ENCODE results near the gene NOP10. TPM values are rescaled to one million over a fixed set of nuclear protein-coding genes. Genes with fewer than 3 reads are reported as not detected.

The NOP10 gene
- total RNA-seq, 1 donor from 2014 or later = 176 TPM

DNA sequence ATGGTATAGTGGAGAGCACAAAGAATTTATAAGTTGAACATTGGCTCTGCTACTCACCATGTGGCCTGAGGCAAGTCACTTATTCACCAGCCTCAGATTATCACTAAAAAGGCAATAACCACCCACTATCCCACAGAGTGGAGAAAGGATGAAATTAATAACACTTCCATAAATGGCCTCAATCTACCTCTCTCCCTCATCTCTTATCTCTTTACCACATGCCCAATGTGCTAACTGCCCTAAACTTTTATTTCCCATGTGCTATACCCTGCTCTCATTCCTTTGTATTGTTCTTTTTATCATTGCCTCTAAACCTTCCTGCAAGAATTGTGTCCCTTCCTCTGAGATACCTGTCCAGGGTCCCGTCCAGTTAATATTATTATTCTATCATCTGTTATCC, 31.4 kb downstream of the NOP10 start:
- no peaks in the 10 kb centered on the region for H3K27me3 ChIP-seq (ENCODE audit: low read depth)
- DNase-seq = no peak
- ATAC-seq = no peak
- intact Hi-C loops (cut with DNase I) = no loop called here
- H3K4me3 ChIP-seq = no peak overlapping the region
- peaks cover 3% of the 10 kb centered on the region for H3K4me1 ChIP-seq
- TF ChIP-seq, protein P1, sequence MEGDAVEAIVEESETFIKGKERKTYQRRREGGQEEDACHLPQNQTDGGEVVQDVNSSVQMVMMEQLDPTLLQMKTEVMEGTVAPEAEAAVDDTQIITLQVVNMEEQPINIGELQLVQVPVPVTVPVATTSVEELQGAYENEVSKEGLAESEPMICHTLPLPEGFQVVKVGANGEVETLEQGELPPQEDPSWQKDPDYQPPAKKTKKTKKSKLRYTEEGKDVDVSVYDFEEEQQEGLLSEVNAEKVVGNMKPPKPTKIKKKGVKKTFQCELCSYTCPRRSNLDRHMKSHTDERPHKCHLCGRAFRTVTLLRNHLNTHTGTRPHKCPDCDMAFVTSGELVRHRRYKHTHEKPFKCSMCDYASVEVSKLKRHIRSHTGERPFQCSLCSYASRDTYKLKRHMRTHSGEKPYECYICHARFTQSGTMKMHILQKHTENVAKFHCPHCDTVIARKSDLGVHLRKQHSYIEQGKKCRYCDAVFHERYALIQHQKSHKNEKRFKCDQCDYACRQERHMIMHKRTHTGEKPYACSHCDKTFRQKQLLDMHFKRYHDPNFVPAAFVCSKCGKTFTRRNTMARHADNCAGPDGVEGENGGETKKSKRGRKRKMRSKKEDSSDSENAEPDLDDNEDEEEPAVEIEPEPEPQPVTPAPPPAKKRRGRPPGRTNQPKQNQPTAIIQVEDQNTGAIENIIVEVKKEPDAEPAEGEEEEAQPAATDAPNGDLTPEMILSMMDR (IDR thresholded peaks at IDR 0.05) = no peak
- no peaks in the 10 kb centered on the region for H3K9me3 ChIP-seq
- H3K36me3 ChIP-seq = peaks cover 7% of the 10 kb centered on the region
- H3K27ac ChIP-seq = no peak overlapping the region

DNA sequence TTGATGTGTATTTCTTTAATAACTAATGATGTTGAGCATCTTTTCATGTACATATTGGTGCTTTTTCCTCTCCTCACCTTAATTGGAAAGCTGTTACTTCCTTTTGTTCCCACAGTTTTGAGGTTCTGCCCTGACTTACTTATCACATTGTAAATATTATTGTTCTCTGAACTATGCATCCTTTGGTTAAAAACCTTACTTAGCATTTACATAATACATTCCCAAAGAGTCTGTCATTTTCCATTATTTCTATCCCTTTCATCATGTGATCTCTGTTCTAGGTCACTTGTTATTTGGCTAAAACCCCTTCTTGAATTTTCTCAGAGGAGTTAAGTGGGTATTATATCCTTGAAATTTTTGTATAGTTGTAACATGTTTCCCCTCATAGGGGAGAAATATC, 38.3 kb downstream of the NOP10 start:
- TF ChIP-seq, protein P1 (IDR thresholded peaks at IDR 0.05) = no peak
- intact Hi-C loops (cut with DNase I) = no loop called here
- Histone ChIP-seq H3K27me3 (ENCODE audit: low read depth) (no peaks in the 10 kb centered on the region), H3K9me3 (no peaks in the 10 kb centered on the region), H3K4me3 (no peak overlapping the region), H3K4me1 (no peaks in the 10 kb centered on the region), H3K36me3 (no peaks in the 10 kb centered on the region), H3K27ac (no peak overlapping the region)
- DNase-seq (no peak), ATAC-seq (no peak)

DNA sequence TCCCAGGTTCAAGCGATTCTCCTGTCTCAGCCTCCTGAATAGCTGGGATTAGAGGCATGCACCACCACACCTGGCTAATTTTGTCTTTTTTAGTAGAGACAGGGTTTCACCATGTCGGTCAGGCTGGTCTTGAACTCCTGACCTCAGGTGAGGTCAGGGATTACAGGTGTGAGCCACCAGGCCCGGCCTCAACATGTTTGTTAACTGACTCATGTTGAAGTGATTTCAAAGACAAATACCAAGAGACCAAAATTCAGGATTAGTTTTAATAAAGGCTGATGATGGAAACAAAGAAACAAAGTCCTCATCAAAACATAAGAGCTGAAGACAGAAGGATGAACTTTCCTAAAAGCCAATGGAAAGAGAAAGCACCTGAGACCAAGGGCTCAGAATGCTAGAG, 41.9 kb downstream of the NOP10 start:
- Histone ChIP-seq H3K36me3 (no peaks in the 10 kb centered on the region), H3K27ac (no peak overlapping the region), H3K9me3 (no peaks in the 10 kb centered on the region), H3K4me3 (no peak overlapping the region), H3K4me1 (peaks cover 9% of the 10 kb centered on the region), H3K27me3 (ENCODE audit: low read depth) (no peaks in the 10 kb centered on the region)
- intact Hi-C loops (cut with DNase I) = no loop called here
- DNase-seq (no peak), ATAC-seq (no peak)
- TF ChIP-seq, protein P1 (IDR thresholded peaks at IDR 0.05) = no peak

DNA sequence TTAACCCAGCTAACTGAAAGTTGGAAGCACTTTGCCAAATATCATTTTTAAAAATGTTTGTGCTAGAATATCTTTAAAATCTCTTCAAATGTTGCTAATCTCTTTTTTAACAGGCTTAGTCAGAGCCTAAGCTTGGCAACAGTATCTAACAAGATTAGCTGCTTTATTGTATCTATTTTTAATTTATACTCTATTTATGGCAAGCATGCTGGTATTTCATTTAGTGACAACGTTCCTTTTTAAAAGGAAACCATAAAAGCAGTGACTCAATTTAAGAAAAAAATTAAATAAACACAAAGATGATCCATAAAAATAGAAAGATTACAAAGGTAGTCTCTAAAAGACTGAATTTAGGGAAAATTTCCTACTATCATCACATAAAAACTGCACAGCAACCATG, 45.9 kb downstream of the NOP10 start:
- intact Hi-C loops (cut with DNase I) = no loop called here
- ATAC-seq (no peak), DNase-seq (no peak)
- Histone ChIP-seq H3K4me1 (peaks cover 9% of the 10 kb centered on the region), H3K4me3 (no peak overlapping the region), H3K27me3 (ENCODE audit: low read depth) (no peaks in the 10 kb centered on the region), H3K36me3 (no peaks in the 10 kb centered on the region), H3K27ac (no peak overlapping the region), H3K9me3 (no peaks in the 10 kb centered on the region)
- TF ChIP-seq, protein P1 (IDR thresholded peaks at IDR 0.05) = no peak

DNA sequence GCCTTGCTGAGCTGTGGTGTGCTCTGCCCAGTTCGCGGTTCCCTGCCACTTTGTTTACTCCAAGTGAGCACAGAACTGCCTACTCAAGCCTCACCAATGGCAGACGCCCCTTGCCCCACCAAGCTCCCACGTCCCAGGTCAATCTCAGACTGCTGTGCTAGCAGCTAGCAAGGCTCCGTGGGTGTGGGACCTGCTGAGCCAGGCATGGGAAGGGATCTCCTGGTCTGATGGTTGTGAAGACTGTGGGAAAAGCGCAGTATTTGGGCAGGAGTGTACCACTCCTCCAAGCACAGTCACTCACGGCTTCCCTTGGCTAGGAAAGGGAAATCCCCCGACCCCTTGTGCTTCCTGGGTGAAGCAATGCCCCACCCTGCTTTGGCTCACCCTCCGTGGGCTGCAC, 50.3 kb downstream of the NOP10 start:
- no peak for ATAC-seq
- Histone ChIP-seq H3K4me3 (no peak overlapping the region), H3K4me1 (peaks cover 9% of the 10 kb centered on the region), H3K27ac (no peak overlapping the region), H3K9me3 (no peaks in the 10 kb centered on the region), H3K36me3 (peaks cover 4% of the 10 kb centered on the region), H3K27me3 (ENCODE audit: low read depth) (no peaks in the 10 kb centered on the region)
- DNase-seq = no peak
- intact Hi-C loops (cut with DNase I) = no loop called here
- TF ChIP-seq, protein P1 (IDR thresholded peaks at IDR 0.05) = no peak

Small RNAs within 50 kb of the gene (microRNA-seq; reads per million reads assigned to microRNA genes)
- gene MIR1233-1 (ENCODE audit: borderline number of aligned reads) = not detected

Other genes with a start within 250 kb of the NOP10 start
- gene EMC7, start 241.3 kb downstream of the NOP10 start, total RNA-seq = 63.1 TPM
- gene PGBD4, start 241.1 kb downstream of the NOP10 start, total RNA-seq = 1.5 TPM
- 44.1 TPM for gene KATNBL1, start 133.0 kb downstream of the NOP10 start, total RNA-seq
- gene EMC4, start 118.1 kb downstream of the NOP10 start, total RNA-seq = 84.6 TPM
- gene SLC12A6, start 5.4 kb downstream of the NOP10 start, total RNA-seq = 59.7 TPM
- gene NUTM1, start 179 bp upstream of the NOP10 start, total RNA-seq = not detected
- gene LPCAT4, start 24.1 kb upstream of the NOP10 start, total RNA-seq = 37.0 TPM
- 89.6 TPM for gene GOLGA8A, start 94.7 kb upstream of the NOP10 start, total RNA-seq
- 55.5 TPM for gene GOLGA8B, start 240.5 kb upstream of the NOP10 start, total RNA-seq

Data from lower lobe of right lung (tissue), 2 donors.